GM12878 (cell line): ENCODE measurements around the gene PPP2R5C. TPM values are rescaled to one million over a fixed set of nuclear protein-coding genes. Genes with fewer than 3 reads are reported as not detected.

ENCODE experiments used
- ATAC-seq: fragments of 200-7000 bp; cut with Tn5 transposase; 3 replicates; pipeline ENCODE4 v1.9.1; 2020; ENCODE audit warnings: mild to moderate bottlenecking, moderate library complexity
- BruUV-seq: library from RNA; stranded (reverse); fragments of 400-500 nt; replicated peaks from 2 replicates; lab custom pipeline; 2021; lab: Mats Ljungman, UMichigan
- CTCF ChIA-PET: fragments of 300-600 bp; sonication (Branson Sonifier 250); formaldehyde crosslinking; extraction: SDS; loops from one replicate; lab custom pipeline; 2021; ENCODE audit warnings: inconsistent platforms; lab: Yijun Ruan, JAX
- POLR2A ChIA-PET: fragments of 350-600 bp; formaldehyde crosslinking; extraction: SDS; loops from one replicate; lab custom pipeline; 2021; ENCODE audit warnings: inconsistent platforms; lab: Charles Lee
- RAD21 ChIA-PET: fragments of 300-600 bp; sonication (Branson Sonifier 250); formaldehyde crosslinking; loops from one replicate; lab custom pipeline; 2023; ENCODE audit warnings: antibody characterized with exemption; ENCODE audit not compliant: unreplicated experiment; lab: Charles Lee
- SMC1A ChIA-PET: fragments of 300-600 bp; sonication (Branson Sonifier 250); formaldehyde crosslinking; loops from one replicate; lab custom pipeline; 2023; ENCODE audit not compliant: unreplicated experiment, uncharacterized antibody; lab: Charles Lee
- DNase-seq: peaks from one replicate; pipeline ENCODE4 v3.0.0-alpha.2; 2011; ENCODE audit warnings: low read depth, low spot score
- FAIRE-seq: peaks from 3 replicates; lab custom pipeline; 2011; peaks lifted over from hg19 to GRCh38; lab: Jason Lieb, UNC
- H2AFZ ChIP-seq: 2 replicates; pipeline ENCODE4 v1.6.0; 2011; ENCODE audit warnings: low read depth, low read length, control low read depth; ENCODE audit not compliant: control insufficient read depth
- H3K27ac ChIP-seq: 2 replicates; pipeline ENCODE4 v1.5.1; 2011; ENCODE audit warnings: control low read depth; ENCODE audit not compliant: control insufficient read depth, insufficient read depth
- H3K27me3 ChIP-seq, 2 experiments: replicated peaks in 1 of 2; 2 replicates each; pipeline versions ENCODE4 v1.6.0 to v1.6.1; 2011; ENCODE audit warnings: low read length in 1 of 2; ENCODE audit not compliant: control insufficient read depth in 2 of 2, insufficient read depth in 2 of 2
- H3K36me3 ChIP-seq, 2 experiments: 2 replicates each; pipeline ENCODE4 v1.5.1; 2011; ENCODE audit warnings: low read length in 1 of 2; ENCODE audit not compliant: control insufficient read depth in 2 of 2, insufficient read depth in 2 of 2
- H3K4me1 ChIP-seq: 2 replicates; pipeline ENCODE4 v1.6.1; 2011; ENCODE audit warnings: mild to moderate bottlenecking, low read length, moderate library complexity, mixed read lengths; ENCODE audit not compliant: control insufficient read depth, insufficient read depth
- H3K4me2 ChIP-seq: 2 replicates; pipeline ENCODE4 v1.6.0; 2011; ENCODE audit warnings: control low read depth; ENCODE audit not compliant: control insufficient read depth, insufficient read depth
- H3K4me3 ChIP-seq: fragments of 200-600 bp; sonication (generic); 2 replicates; pipeline ENCODE4 v1.5.1; 2016
- H3K79me2 ChIP-seq: 2 replicates; pipeline ENCODE4 v1.6.0; 2011; ENCODE audit warnings: low read length; ENCODE audit not compliant: control insufficient read depth, insufficient read depth
- H3K9ac ChIP-seq: 2 replicates; pipeline ENCODE4 v1.8.0; 2011; ENCODE audit warnings: low read length, control low read depth, mixed read lengths; ENCODE audit not compliant: control insufficient read depth, insufficient read depth
- H3K9me3 ChIP-seq: replicated peaks from 3 replicates; pipeline ENCODE4 v1.5.1; 2011; ENCODE audit warnings: mild to moderate bottlenecking, low read length; ENCODE audit not compliant: control insufficient read depth, insufficient read depth
- H4K20me1 ChIP-seq: 2 replicates; pipeline ENCODE4 v1.6.0; 2011; ENCODE audit not compliant: control insufficient read depth, insufficient read depth
- BCL3 ChIP-seq: IDR thresholded peaks from 2 replicates; pipeline ENCODE4 v1.6.1; 2011; ENCODE audit warnings: borderline replicate concordance, low read depth, mild to moderate bottlenecking, moderate library complexity, low read length; ENCODE audit not compliant: insufficient read depth, poor library complexity, severe bottlenecking
- HDAC6 ChIP-seq: fragments of 200-600 bp; sonication (generic); IDR thresholded peaks from one replicate; pipeline ENCODE4 v1.8.0; 2017; ENCODE audit warnings: antibody characterized with exemption; ENCODE audit not compliant: unreplicated experiment
- IRF5 ChIP-seq: fragments of 450-650 bp; IDR thresholded peaks from 2 replicates; pipeline ENCODE4 v1.6.1; 2017; ENCODE audit warnings: borderline replicate concordance
- POU2F2 ChIP-seq: IDR thresholded peaks from 3 replicates; pipeline ENCODE4 v1.6.1; 2011; ENCODE audit warnings: low read depth, mild to moderate bottlenecking, low read length, borderline replicate concordance
- RAD21 ChIP-seq: IDR thresholded peaks from 2 replicates; pipeline ENCODE4 v1.6.1; 2011; ENCODE audit warnings: mild to moderate bottlenecking, low read depth, low read length, moderate library complexity; ENCODE audit not compliant: insufficient read depth
- ZNF384 ChIP-seq: IDR thresholded peaks from 2 replicates; pipeline ENCODE4 v1.6.1; 2012; ENCODE audit warnings: low read depth, mild to moderate bottlenecking, low read length, improper control_type of control experiment, borderline replicate concordance
- WGBS: methylation state at CpG from one replicate; pipeline ENCODE4 v1.1.6; 2016; ENCODE audit warnings: low lambda C conversion rate; ENCODE audit not compliant: insufficient replicate concordance, insufficient coverage; ENCODE audit errors: missing lambda C conversion rate; 5-methylcytosine and 5-hydroxymethylcytosine counted together
- in situ Hi-C: fragments of 300-500 bp; cut with MboI; formaldehyde crosslinking; loops from 9 replicates; pipeline ENCODE4 v1.14.3; 2018; ENCODE audit warnings: mixed read lengths
- intact Hi-C: fragments of 100-400 bp; cut with micrococcal nuclease; formaldehyde crosslinking; loops from one replicate; pipeline ENCODE4 v1.14.2; 2022; ENCODE audit not compliant: unreplicated experiment
- polyA plus RNA-seq, 11 experiments: library from polyadenylated mRNA; depleted of rRNA in 4 of 11; unstranded in 6 of 11; stranded (reverse) in 5 of 11; fragments of >200 nt; fragmentation: Nextera tagmentation in 4 of 11; fragmentation: Illumina TruSeq in 1 of 11; extraction: Ambion mirVana in 4 of 11; extraction: Trizol in 1 of 11; gene quantifications; 1 replicate in 1 of 11; 2 replicates in 10 of 11; pipeline versions ENCODE4 v1.2.1 to v1.2.3, GENCODE V29; 2011 to 2016; ENCODE audit warnings: inconsistent platforms in 2 of 11, missing spikeins in 2 of 11, low read depth in 1 of 11
- total RNA-seq, 4 experiments: library from RNA; depleted of rRNA in 3 of 4; stranded (reverse); fragments of >200 nt in 3 of 4; fragmentation: Illumina TruSeq in 1 of 4; extraction: Trizol in 1 of 4; gene quantifications; 2 replicates each; pipeline versions ENCODE4 v1.2.1 to v1.2.3, GENCODE V29; 2013 to 2021
- TF ChIP-seq, protein P1 (sequence below), 3 experiments: IDR thresholded peaks in 2 of 3; conservative IDR thresholded peaks in 1 of 3; 2 replicates each; pipeline ENCODE4 v1.5.1; 2011; ENCODE audit warnings: low read depth in 3 of 3, low read length in 3 of 3, mild to moderate bottlenecking in 3 of 3, control low read depth in 2 of 3, moderate library complexity in 2 of 3, inconsistent platforms in 1 of 3, mixed read lengths in 1 of 3; ENCODE audit not compliant: control insufficient read depth in 2 of 3, insufficient read depth in 1 of 3; ENCODE audit errors: extremely low read depth in 1 of 3
- TF ChIP-seq, protein P2 (sequence below): fragments of 450-650 bp; IDR thresholded peaks from 2 replicates; pipeline ENCODE4 v1.6.1; 2016; ENCODE audit warnings: mild to moderate bottlenecking
- TF ChIP-seq, protein P3 (sequence below): fragments of 150-350 bp; IDR thresholded peaks from 2 replicates; pipeline ENCODE4 v1.6.1; 2016; ENCODE audit warnings: low read depth, low read length

Gene PPP2R5C
- total and polyA plus RNA-seq, 10 of the 15 experiments (the other 5 are each of a cell fraction or from before 2014, with no cell fraction given): 106 to 199 (median 144) TPM

- no peak overlapping the region for H3K9ac ChIP-seq
- H3K27ac ChIP-seq: no peak overlapping the region
- BruUV-seq: no TSS peak
- no peaks in the 10 kb centered on the region for H3K4me1 ChIP-seq
- no peak for FAIRE-seq
- intact Hi-C loops (loop anchor here (2.0 to 10.0 kb wide), 3 partner anchors 188 to 555 kb away; no protein-coding TSS in a partner anchor), in situ Hi-C loops (loop anchor here (5.0 to 10.0 kb wide), 3 partner anchors 137 to 555 kb away; partner anchors contain the start of gene ZNF839)
- no peaks in the 10 kb centered on the region for H3K27me3 ChIP-seq
- CTCF ChIA-PET: interaction anchor here (0.7 to 7.8 kb wide), 13 partner anchors 12 to 357 kb away, joined by 3 to 58 read pairs (median 9); no protein-coding TSS in a partner anchor
- H3K4me3 ChIP-seq: no peak overlapping the region
- H3K79me2 ChIP-seq: peaks cover 9% of the 10 kb centered on the region
- DNase-seq: no peak
- WGBS: 58% methylated on average over 13 of the region's 13 CpGs
- H3K9me3 ChIP-seq: no peaks in the 10 kb centered on the region
- H3K36me3 ChIP-seq: no peaks in the 10 kb centered on the region
- H4K20me1 ChIP-seq: no peaks in the 10 kb centered on the region
- POLR2A ChIA-PET: no interaction called here
- no peak overlapping the region for H3K4me2 ChIP-seq
- SMC1A ChIA-PET: interaction anchor here (0.8 to 5.3 kb wide), 5 partner anchors 116 to 253 kb away, joined by 3 to 28 read pairs (median 6); no protein-coding TSS in a partner anchor
- no peak for ATAC-seq
- no peak overlapping the region for H2AFZ ChIP-seq
- RAD21 ChIA-PET: interaction anchor here (0.7 to 1.6 kb wide), 3 partner anchors 12 to 350 kb away, joined by 3 read pairs; no protein-coding TSS in a partner anchor
- TF ChIP-seq, protein P1, sequence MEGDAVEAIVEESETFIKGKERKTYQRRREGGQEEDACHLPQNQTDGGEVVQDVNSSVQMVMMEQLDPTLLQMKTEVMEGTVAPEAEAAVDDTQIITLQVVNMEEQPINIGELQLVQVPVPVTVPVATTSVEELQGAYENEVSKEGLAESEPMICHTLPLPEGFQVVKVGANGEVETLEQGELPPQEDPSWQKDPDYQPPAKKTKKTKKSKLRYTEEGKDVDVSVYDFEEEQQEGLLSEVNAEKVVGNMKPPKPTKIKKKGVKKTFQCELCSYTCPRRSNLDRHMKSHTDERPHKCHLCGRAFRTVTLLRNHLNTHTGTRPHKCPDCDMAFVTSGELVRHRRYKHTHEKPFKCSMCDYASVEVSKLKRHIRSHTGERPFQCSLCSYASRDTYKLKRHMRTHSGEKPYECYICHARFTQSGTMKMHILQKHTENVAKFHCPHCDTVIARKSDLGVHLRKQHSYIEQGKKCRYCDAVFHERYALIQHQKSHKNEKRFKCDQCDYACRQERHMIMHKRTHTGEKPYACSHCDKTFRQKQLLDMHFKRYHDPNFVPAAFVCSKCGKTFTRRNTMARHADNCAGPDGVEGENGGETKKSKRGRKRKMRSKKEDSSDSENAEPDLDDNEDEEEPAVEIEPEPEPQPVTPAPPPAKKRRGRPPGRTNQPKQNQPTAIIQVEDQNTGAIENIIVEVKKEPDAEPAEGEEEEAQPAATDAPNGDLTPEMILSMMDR (IDR thresholded peaks at IDR 0.05 in 2 of 3, conservative IDR thresholded peaks at IDR 0.05 in 1 of 3; ENCODE audit: control insufficient read depth in 2 of 3, extremely low read depth in 1 of 3, insufficient read depth in 1 of 3, low read depth in 3 of 3, low read length in 3 of 3): peak; percentile 23 to 30 (median 24); a peak in 4 of 6 replicates
- TF ChIP-seq RAD21: 0 out of 2 replicates have a peak, but pooled peaks have one; percentile 9
- TF ChIP-seq, protein P2, sequence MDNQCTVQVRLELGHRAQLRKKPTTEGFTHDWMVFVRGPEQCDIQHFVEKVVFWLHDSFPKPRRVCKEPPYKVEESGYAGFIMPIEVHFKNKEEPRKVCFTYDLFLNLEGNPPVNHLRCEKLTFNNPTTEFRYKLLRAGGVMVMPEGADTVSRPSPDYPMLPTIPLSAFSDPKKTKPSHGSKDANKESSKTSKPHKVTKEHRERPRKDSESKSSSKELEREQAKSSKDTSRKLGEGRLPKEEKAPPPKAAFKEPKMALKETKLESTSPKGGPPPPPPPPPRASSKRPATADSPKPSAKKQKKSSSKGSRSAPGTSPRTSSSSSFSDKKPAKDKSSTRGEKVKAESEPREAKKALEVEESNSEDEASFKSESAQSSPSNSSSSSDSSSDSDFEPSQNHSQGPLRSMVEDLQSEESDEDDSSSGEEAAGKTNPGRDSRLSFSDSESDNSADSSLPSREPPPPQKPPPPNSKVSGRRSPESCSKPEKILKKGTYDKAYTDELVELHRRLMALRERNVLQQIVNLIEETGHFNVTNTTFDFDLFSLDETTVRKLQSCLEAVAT: no peak
- TF ChIP-seq BCL3: no peak
- no peak for TF ChIP-seq POU2F2
- TF ChIP-seq, protein P3, sequence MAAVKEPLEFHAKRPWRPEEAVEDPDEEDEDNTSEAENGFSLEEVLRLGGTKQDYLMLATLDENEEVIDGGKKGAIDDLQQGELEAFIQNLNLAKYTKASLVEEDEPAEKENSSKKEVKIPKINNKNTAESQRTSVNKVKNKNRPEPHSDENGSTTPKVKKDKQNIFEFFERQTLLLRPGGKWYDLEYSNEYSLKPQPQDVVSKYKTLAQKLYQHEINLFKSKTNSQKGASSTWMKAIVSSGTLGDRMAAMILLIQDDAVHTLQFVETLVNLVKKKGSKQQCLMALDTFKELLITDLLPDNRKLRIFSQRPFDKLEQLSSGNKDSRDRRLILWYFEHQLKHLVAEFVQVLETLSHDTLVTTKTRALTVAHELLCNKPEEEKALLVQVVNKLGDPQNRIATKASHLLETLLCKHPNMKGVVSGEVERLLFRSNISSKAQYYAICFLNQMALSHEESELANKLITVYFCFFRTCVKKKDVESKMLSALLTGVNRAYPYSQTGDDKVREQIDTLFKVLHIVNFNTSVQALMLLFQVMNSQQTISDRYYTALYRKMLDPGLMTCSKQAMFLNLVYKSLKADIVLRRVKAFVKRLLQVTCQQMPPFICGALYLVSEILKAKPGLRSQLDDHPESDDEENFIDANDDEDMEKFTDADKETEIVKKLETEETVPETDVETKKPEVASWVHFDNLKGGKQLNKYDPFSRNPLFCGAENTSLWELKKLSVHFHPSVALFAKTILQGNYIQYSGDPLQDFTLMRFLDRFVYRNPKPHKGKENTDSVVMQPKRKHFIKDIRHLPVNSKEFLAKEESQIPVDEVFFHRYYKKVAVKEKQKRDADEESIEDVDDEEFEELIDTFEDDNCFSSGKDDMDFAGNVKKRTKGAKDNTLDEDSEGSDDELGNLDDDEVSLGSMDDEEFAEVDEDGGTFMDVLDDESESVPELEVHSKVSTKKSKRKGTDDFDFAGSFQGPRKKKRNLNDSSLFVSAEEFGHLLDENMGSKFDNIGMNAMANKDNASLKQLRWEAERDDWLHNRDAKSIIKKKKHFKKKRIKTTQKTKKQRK: no peak
- 0 out of 2 replicates have a peak, but pooled peaks have one; percentile 40 for TF ChIP-seq ZNF384
- no peak for TF ChIP-seq IRF5
- TF ChIP-seq HDAC6: no peak
Measured at GRCh38 chr14:101960225-101960624, 198.7 kb downstream of the PPP2R5C start.
